NCI-H1048 (cell line): ENCODE data around the gene WDR35.

ENCODE experiments used
- DNase-seq: peaks from one replicate; lab custom pipeline; 2025; lab: John Stamatoyannopoulos, UW

The WDR35 gene

DNA sequence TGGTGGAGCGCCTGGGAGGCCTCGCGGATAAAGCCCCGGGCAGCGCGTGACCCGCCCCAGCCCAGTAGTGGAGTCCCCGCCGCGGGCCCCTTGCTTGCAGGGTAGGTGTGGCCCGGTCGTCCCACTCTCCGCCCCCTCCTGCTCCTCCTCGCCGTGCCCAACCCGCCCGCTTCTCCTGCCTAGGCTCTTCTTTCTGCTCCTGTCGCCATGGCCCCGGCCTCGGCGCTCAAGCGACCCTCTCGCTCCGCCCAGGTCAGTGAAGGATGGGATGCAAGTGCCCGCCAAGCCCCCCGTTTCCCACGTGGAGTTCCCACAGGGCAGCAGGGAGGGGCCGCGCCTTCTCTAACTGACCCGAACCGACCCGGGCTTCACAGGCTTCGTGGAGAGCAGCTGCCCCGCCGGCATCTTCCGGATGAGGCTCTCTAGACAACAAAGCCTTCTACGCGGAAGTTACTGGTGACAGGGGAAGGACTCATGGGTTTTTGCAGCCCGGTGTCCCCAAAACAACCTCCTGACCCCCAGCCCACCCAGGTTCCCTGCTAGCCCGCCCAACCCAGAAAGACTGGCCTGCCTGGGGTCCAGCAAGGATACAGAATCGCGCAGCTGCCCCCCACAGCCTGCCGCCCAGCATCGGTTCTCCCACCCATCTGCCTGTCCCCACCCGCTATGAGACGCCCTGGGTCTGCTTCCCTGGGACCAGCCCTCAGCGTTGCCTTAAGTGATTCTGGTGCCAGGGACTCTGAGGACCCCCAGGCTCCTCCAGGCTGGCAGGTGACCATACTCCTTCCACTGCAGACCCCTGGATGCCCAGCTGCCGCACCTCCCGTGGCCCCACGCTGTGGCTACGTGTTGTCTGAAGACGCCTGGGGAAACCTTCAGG lies 121.0 kb downstream of the WDR35 start:
- DNase-seq, result no peak

DNA sequence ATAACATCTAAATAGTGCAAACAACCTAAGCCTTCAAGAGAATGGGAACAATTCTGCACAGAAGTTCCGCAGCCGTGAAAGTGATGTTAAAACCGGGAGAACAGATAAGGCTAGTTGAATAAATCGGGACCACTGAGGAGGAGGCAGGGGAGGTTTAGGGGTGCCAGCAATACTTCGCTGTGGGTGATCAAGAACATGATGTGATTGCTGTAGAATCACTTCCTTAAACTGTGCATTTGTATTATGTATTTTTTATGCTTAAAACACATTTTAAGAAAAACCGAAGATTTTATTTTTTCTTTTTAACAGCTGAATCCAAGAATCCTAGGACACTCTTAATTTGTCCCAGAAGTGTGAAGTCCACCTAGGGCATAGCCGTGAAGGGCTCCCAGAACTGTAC lies 121.7 kb downstream of the WDR35 start:
- no peak for DNase-seq

DNA sequence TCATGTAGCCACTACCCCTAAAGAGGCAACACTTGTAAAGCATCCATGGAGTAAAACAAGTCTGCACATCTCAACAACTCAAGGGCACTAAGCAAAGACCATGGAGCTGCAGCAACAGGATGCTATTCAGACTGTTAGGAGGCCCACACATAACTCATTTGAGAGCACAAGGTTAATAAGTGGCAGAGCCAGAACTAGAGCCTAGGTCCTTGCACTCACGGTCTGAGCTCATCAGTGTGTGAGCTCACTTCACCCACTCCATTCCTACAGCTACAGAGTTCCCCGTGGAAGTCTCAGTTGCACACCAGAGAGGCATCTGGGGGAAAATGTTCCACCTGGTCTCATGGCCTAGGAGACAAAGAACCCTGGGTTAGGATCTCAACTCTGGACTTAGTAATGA lies 123.1 kb downstream of the WDR35 start:
- DNase-seq, result no peak

- DNase-seq, result no peak
Measured at GRCh38 chr2:19865151-19865550, 124.8 kb downstream of the WDR35 start.

DNA sequence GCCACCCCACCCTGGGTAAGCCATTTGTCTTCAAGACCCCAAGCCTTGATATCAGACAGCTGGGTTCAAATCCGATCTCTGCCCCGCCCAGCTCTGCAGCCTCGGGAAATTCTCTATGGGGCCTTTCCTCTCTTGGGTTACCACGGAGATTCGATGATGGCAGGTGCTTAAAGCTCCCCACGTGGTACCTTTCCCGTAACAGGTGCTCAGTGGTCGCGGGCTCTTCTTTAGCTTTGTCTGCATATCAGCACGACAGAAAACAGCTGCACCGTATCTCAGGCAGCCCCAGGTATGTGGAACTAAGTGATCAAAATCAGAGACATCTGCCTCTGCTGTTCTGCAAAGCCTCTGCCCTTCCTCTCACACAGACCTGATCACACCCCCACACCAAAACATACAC lies 125.5 kb downstream of the WDR35 start:
- no peak for DNase-seq

DNA sequence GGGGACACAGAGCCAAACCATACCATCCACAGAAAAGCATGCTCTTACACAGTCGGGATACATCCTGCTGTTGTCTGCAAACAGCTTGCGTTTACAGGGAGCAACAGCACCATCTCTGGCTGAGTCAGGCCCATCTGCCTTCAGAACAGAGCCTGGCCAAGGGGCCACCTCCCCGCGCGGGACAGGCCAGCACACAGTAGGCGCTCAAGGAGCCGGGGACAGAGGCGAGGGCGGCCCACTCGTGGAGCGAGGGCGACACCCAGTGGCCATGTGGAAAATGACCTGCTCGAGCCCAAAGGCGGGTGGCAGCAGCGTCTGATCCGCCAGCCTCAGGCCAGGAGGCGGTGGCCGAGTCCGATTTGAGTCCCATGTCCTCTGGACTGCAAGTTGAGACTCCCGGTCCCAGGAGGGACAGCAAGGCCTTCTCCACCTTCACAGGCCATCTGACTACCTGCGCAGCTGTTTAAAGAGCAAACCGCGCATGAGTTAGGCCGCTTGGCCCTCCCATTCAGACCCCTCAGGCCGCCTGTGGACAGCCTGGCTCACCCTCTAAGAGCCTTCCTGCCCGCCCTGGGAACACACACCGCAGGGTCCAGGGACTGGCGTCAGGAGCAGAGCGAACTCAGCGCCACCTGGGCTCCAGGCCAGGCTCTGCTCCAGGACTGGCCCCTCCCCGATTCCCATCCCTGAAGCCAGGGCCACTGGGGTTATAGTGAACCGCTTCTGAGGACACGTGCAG lies 126.4 kb downstream of the WDR35 start:
- no peak for DNase-seq

DNA sequence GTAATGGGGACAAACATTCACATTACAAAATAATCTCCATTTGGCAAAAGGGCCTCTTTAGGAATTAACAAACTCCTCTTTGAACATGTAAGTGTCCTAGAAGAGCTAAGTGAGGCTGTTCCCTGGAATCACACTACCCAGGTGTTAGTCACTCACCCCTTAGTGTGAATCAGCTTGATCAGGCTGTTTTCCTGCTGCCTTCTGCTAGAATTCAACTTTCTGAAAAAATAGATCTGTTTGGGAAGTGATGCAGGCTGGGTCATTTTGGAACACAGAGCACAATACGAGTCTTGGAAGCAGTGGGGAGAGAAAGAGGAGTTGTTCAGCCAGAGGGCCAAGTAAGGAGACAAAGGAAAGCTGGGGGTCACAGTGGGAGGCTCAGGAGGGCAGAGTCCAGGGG lies 128.1 kb downstream of the WDR35 start:
- no peak for DNase-seq
